GM18907 (cell line): Measurements from ENCODE around the gene UBE3A.

Experiments
- ATAC-seq: cut with Tn5 transposase; IDR thresholded peaks from one replicate; pipeline ENCODE4 v1.9.1; 2021; ENCODE audit warnings: mild to moderate bottlenecking, moderate library complexity; ENCODE audit not compliant: unreplicated experiment

UBE3A gene

GRCh38 chr15:25406846-25407245, 32.0 kb downstream of the UBE3A start:
- ATAC-seq: no peak

DNA sequence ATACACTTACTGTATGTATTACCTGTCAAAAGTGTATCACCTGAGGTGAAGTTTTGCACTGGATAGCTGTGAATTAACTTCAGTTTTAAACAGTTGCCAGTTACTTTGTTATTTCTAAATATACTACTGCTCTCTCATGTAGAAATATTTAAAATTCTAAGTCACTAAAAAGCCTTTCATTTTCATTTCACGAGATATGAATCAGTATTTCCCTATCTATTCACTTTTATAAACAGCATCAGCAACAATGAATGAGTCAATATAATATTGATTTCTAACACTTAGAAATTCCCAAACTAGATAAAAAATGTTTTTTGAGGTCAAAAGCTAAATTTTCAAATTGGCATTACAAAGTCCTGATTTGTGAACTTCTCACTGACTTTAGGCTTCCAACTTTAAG, 32.6 kb downstream of the UBE3A start:
- no peak for ATAC-seq

GRCh38 chr15:25403771-25404170, 35.1 kb downstream of the UBE3A start:
- peak; percentile 49 for ATAC-seq

- ATAC-seq: no peak
Observed at GRCh38 chr15:25402342-25402741, 36.5 kb downstream of the UBE3A start.

DNA sequence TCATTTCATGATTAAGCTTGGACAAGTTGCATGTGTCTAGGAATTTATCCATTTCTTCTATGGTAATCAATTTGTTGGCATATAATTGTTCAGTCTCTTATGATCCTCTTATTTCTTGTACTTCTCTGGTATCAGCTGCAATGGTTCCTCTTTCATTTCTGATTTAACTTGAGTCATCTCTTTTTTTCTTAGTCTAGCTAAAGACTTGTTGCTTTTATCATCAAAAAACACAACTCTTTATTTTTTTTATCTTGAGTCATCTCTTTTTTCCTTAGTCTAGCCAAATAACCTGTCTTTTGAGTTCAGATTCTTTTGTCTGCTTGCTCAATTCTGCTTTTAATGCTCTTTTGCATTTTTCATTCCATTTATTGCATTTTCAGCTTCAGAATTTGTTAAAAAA, 37.3 kb downstream of the UBE3A start:
- no peak for ATAC-seq

DNA sequence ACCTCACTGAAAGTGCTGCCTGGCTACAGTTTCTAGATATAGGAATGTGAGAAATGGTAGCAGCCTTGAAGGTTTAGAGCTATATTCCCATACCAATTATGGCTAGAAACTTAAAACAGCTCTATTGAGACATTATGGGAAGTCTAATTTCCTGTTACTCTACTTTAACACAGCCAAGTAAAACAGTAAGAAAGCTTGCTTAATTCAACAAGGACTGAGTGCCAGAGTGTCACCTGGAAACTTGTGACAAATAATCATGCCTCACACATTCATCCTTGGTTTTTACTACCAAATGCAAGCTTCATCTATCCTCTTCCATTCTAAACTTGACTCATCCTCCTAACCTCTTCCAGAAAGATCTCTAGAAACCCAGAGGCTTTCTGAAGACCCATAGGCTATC, 41.7 kb downstream of the UBE3A start:
- ATAC-seq: no peak

GRCh38 chr15:25394898-25395297, 43.9 kb downstream of the UBE3A start:
- no peak for ATAC-seq

GRCh38 chr15:25392806-25393205, 46.0 kb downstream of the UBE3A start:
- no peak for ATAC-seq

- no peak for ATAC-seq
Observed at GRCh38 chr15:25391971-25392721, 46.7 kb downstream of the UBE3A start.

GRCh38 chr15:25385986-25386385, 52.8 kb downstream of the UBE3A start:
- ATAC-seq: no peak

DNA sequence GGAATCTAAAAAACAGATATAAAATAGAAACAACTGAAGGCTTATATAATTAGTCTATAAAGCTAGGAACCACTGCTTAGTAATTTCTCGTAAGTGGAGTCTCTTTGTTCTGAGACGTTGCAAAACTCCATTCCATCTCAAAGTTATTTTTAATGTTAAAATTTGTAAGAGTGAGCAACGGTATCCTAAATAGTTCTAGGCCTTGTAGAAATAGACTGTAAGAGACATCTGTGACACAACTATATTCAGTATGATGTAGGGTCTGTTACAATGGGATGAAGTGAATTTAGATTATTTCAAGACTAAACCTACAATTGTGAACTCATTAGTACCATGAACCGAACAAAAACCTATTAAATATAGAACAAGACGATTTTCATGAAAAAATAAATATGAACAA, 57.2 kb downstream of the UBE3A start:
- ATAC-seq: no peak

DNA sequence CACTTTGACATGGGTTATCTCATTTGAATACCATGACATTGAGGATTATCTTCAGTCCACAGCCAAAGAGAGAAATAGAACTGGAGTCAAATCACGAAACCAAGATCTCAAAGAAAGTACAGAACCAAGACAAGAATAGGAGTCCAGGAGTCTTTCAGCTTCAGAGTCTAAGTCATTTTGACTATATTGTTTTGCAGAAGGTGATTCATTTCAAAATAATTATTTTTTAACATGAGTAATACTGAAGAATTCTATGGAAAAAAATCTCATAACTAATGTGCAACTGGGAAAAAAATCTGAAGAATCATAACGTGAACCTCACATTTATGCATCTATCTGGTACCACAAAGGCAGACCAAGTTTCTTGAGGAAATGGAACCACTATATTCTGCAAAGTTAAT, 60.3 kb downstream of the UBE3A start:
- no peak for ATAC-seq

DNA sequence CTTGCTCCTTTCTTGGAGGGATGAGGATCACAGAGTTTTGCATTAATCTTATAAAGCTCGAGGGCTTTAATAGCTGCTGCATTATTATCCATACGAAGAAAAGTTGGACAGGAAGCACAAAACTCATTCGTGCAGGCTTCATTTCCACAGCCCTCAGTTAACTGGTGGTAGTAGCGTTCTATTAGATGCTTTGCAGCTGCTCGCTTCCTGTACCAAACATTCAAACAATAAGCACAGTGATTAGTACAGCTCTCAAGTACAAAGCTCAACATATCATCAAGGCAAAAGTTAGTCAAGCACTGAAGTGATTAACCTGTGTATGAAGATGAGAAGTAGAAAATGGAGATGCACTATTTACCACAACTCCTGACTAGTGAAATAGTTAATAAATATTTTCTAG, 63.3 kb downstream of the UBE3A start:
- ATAC-seq: no peak

DNA sequence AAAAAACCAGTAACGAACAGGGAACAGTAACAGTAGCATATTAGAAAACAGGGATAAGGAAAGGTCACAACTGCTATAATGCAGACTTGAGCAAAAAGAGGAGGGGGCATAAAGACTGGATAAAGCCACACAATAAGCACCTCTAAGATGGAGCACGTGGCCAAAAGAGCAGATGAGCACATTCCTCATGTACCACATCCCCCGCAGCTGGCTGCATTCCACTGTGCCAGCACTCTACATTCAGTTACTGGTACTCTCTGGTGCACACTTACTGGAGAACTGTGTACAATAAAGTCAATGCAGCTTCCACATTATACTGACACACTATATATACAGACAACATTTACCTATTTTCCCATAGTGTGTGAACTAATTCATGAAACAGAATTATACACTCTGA, 64.7 kb downstream of the UBE3A start:
- ATAC-seq: no peak

DNA sequence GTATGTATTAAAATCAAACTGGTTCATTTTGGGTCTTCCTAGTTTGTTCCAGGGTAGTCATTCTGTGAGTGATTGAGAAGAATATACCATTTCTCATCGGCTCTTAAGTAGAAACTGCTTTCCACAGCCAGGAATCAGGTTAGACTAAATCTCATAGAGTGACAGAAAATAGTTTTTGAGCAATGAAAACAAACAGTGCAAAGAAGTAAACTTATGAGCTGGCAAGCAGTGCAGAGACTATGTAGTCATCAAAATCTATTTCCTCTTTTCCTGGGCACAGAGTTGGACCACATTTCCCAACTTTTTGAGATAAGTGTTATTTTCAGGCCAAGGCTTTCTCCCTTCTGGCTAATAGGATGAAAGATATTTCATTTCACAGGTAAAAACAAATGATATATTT, 66.5 kb downstream of the UBE3A start:
- ATAC-seq: no peak

DNA sequence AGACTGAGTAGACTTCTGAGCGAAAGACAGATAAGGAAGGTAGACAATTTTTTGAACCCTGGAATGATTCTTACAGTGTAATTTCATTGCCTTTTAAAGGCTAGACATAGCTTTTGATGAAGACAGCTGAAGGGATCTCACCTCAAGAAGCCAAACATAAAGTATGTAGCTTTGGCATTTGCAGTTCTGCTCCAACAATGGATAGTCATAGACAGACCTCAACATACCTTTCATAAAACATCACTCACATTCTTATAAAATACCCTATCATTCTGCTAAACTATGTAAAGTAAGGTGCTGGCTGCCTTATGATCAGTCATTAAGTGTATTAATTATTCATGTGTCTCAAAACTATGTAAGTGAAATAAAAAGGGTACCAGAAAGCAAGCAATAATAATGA, 70.0 kb downstream of the UBE3A start:
- no peak for ATAC-seq

- no peak for ATAC-seq
Observed at GRCh38 chr15:25366058-25366457, 72.8 kb downstream of the UBE3A start.

DNA sequence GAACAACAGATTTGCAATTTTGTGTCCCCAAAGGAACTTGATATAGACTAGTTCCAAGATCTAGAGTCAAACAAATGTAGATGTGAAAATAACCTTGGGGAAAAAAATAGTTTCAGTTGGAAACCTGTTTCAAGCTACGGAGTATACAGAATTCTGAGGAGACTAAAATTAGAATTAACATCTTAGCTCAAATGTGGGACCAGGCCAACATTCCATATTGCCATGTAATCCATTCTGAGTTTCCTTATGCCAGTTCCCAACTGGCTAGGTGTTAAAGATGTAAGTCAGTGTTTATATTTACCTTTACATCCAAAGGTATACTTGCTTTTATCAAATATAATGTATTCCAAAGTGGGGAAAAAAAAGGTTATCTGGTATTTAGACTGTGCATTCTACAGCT, 76.3 kb downstream of the UBE3A start:
- ATAC-seq: no peak

DNA sequence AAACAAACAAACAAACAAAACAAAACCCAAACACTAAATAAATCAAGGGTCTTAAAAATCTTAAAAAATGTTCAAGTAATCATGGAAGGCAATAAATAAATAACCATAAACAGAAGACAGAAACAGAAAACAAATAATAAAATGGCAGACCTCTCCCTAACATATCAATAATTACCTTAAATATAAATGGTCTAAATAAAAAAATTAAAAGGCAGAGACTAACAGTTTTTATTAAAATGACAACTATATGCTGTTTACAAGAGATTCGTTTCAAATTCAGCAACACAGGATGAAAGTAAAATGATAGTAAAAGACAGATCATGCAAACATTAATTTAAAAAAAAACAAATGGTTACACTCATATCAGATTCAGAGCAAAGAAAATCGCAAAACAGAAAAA, 91.1 kb downstream of the UBE3A start:
- ATAC-seq: no peak

- ATAC-seq: no peak
Observed at GRCh38 chr15:25346371-25346770, 92.5 kb downstream of the UBE3A start.

DNA sequence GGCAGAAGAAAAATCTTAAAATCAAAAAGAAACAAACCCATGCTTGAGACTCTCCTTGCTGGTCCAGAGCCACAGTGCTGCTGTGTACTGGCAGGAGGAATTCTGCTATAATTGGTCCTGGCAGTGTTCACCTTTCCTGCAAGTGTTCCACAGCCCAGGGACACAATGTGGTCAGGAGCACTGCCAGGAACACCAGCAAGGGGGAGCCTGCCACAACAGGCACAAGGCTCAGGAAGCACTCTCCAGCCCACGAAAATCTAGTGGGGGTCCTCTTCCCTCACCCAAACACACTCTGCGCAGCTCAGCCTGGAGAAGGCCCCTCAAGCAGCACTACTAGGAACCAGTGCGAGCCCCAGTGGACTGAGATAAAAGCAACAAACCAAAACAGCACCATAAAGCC, 92.9 kb downstream of the UBE3A start:
- no peak for ATAC-seq

DNA sequence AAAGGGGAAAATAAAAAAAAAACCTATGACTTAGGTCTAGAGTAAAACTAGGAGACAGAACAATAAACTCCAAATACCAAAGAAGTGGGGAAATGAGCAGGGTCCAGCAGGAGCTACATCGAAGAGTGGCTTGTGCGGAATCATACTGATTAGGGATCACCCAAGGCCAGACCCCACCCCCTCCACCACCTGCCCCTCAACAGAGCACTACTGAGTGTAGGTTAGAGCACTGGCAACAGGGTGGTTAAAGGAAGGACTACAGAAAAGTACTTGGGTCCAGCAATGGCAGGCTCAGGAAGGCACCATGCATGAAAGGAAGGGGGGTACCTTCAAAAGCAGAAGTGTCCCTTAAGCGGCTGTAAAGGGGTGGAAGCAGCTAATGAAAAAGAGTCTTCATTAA, 96.2 kb downstream of the UBE3A start:
- ATAC-seq: no peak

- ATAC-seq: no peak
Observed at GRCh38 chr15:25339431-25339830, 99.4 kb downstream of the UBE3A start.
